ENCODE results near the gene OPCML. TPM values are rescaled to one million over a fixed set of nuclear protein-coding genes. Genes with fewer than 3 reads are reported as not detected.

OPCML gene
- total and polyA plus RNA-seq, 2 donors from 2014 or later, result 0.77 to 1.1 TPM

DNA sequence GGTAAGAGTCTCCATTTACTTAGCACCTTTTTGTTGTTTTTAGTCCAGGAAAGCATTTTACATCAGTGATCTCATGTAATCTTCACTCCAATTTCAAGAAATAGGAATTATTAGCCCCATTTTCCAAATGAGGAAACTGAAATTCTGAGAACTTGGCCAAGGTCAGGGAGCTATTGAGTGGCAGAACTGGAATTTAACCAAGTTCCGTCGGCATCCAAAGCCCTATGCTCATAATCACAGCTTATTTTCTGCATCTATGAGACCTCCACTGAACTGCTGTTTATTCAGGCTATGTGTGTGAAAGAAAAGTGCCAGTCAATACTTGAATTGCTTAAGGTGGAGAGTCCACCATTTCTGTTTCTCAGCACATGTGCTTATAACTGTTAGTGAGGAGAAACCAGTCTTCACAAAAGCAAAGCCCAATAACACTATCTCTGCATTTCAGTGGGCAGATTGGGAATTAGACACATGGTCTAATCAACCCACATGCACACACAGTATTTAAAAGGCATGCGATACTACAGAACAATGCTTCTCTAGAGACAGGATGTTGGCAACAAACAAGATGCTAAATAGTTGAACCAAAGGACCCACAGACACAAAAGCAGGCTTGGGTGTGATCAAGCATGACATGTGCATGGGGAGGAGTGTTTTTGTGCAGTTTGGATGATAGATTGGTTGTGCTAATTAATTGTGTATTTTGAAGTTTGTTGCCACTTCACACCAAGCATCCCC lies 780.6 kb downstream of the OPCML start:
- FAIRE-seq, result no peak

DNA sequence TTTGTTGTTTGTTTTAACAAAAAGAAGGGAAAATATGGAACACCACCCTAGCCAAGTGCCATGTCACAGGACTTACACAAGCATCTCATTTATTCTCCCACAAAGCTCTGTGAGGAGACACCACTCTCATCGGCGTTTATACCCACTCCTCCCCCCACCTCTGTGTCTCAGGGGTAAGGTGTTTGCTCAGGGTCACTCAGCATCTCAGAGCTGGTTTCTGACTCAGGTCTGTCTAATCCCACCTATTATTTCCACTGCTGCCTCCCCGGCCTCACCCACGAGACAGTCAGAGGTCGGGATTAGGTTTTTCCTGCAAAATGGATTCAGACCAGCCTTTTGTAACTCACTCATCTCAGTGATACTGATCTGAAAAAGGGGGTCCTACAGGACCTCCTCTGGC lies 786.0 kb downstream of the OPCML start:
- Histone ChIP-seq H3K9me3 (ENCODE audit: control insufficient read depth in 2 of 3, insufficient read depth in 1 of 3, low read length in 3 of 3) (no peaks in the 10 kb centered on the region), H3K27ac (ENCODE audit: low read depth in 2 of 2, low read length in 2 of 2) (no peak overlapping the region), H3K27me3 (ENCODE audit: control insufficient read depth, insufficient read depth, low read length) (no peaks in the 10 kb centered on the region), H3K4me1 (ENCODE audit: control insufficient read depth in 2 of 3, insufficient read depth in 2 of 3, low read depth in 1 of 3, low read length in 3 of 3) (no peaks in the 10 kb centered on the region), H3K9ac (ENCODE audit: low read length in 3 of 3) (no peak overlapping the region), H3K36me3 (ENCODE audit: control insufficient read depth in 2 of 3, insufficient read depth in 3 of 3, low read length in 3 of 3) (no peaks in the 10 kb centered on the region), H3K4me3 (ENCODE audit: low read length in 3 of 3) (no peak overlapping the region)
- TF ChIP-seq CTCF (IDR thresholded peaks at IDR 0.05; ENCODE audit: borderline replicate concordance, extremely low read depth, insufficient read depth), result no peak
- intact Hi-C loops (cut with DNase I), result no loop called here
- no peak for DNase-seq
- no peak for FAIRE-seq

More for the DNA sequence above, 780.6 kb downstream of the OPCML start:
- Histone ChIP-seq H3K4me1 (ENCODE audit: control insufficient read depth in 2 of 3, insufficient read depth in 2 of 3, low read depth in 1 of 3, low read length in 3 of 3) (no peaks in the 10 kb centered on the region), H3K9ac (ENCODE audit: low read length in 3 of 3) (no peak overlapping the region), H3K9me3 (ENCODE audit: control insufficient read depth in 2 of 3, insufficient read depth in 1 of 3, low read length in 3 of 3) (no peaks in the 10 kb centered on the region), H3K36me3 (ENCODE audit: control insufficient read depth in 2 of 3, insufficient read depth in 3 of 3, low read length in 3 of 3) (no peaks in the 10 kb centered on the region), H3K4me3 (ENCODE audit: low read length in 3 of 3) (no peak overlapping the region), H3K27ac (ENCODE audit: low read depth in 2 of 2, low read length in 2 of 2) (no peak overlapping the region), H3K27me3 (ENCODE audit: control insufficient read depth, insufficient read depth, low read length) (no peaks in the 10 kb centered on the region)
- no peak for TF ChIP-seq CTCF (IDR thresholded peaks at IDR 0.05; ENCODE audit: borderline replicate concordance, extremely low read depth, insufficient read depth)
- DNase-seq, result peak in 2 of 5 donors; percentile 6 to 9
- intact Hi-C loops (cut with DNase I), result no loop called here

DNA sequence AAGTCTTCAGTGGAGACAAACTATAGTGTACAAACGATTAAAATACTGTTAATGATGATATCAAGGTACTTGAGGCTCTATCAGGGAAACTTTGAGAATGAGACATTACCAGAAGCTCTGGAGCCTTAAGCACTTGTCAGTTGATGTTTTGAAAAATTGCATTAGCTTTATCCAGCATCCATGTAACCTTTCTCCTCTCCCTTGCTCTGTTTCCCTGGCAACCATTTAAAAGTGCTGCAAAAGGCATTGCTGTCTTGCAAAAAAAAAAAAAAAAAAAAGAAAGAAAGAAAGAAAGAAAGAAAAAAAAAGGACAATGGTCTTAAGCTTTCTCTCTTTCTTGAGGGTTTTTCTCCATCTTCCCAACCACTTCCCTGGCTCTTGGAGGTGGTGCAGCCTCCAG lies 787.0 kb downstream of the OPCML start:
- H3K4me1 ChIP-seq (ENCODE audit: control insufficient read depth in 2 of 3, insufficient read depth in 2 of 3, low read depth in 1 of 3, low read length in 3 of 3), result no peaks in the 10 kb centered on the region
- intact Hi-C loops (cut with DNase I), result no loop called here
- no peak overlapping the region for H3K27ac ChIP-seq (ENCODE audit: low read depth in 2 of 2, low read length in 2 of 2)
- TF ChIP-seq CTCF (IDR thresholded peaks at IDR 0.05; ENCODE audit: borderline replicate concordance, extremely low read depth, insufficient read depth), result no peak
- no peak overlapping the region for H3K9ac ChIP-seq (ENCODE audit: low read length in 3 of 3)
- H3K9me3 ChIP-seq (ENCODE audit: control insufficient read depth in 2 of 3, insufficient read depth in 1 of 3, low read length in 3 of 3), result no peaks in the 10 kb centered on the region
- H3K36me3 ChIP-seq (ENCODE audit: control insufficient read depth in 2 of 3, insufficient read depth in 3 of 3, low read length in 3 of 3), result no peaks in the 10 kb centered on the region
- H3K4me3 ChIP-seq (ENCODE audit: low read length in 3 of 3), result no peak overlapping the region
- FAIRE-seq (no peak), DNase-seq (no peak)
- H3K27me3 ChIP-seq (ENCODE audit: control insufficient read depth, insufficient read depth, low read length), result no peaks in the 10 kb centered on the region

Measured in kidney (tissue), 14 donors.